NCI-H2029 treated with DMSO at 0.1 percent for 48 hours (cell line): ENCODE measurements around the gene MAPK8IP1.

Source experiments
- DNase-seq: peaks from one replicate; lab custom pipeline; 2025; lab: John Stamatoyannopoulos, UW

MAPK8IP1 gene

GRCh38 chr11:45860348-45860747, 25.1 kb upstream of the MAPK8IP1 start:
- DNase-seq, result no peak

- DNase-seq, result no peak
Measured at GRCh38 chr11:45860764-45861510, 24.5 kb upstream of the MAPK8IP1 start.

DNA sequence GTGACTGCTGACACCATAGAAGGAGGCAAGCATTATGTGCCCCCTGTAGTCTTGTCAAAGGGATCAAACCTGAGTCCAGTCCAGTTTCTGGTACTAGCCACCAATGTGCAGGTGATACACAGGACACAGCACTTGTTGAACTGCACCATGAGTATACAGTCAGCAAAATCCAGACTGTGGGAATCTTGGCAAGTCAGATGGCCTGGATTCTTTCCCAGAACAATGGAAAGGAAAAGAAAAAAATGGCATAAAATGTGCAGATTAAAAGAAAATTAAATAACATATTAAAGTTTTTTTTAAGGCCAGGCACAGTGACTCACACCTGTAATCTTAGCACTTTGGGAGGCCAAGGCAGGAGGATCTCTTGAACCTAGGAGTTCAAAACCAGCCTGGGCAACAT, 21.4 kb upstream of the MAPK8IP1 start:
- no peak for DNase-seq

- no peak for DNase-seq
Measured at GRCh38 chr11:45869551-45869950, 15.9 kb upstream of the MAPK8IP1 start.

DNA sequence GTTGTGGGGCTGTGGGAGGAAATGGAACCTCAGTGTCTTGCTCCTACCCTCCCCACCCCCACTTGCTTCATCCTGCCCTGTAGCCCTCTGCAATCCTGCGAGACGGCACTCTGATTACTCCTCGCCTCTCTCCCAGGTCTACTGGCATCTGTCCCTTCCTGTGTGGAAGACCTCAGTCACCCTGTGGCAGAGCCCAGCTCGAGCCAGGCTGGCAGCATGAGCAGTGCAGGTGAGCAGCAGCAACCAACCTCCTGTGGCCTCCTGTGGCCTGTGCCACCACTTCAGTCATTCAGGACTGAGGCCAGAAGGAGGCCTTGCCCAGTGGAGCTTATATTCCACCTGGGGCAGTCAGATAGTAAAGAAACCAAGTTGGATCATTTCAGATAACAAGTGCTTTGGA, 14.7 kb upstream of the MAPK8IP1 start:
- DNase-seq, result no peak

DNA sequence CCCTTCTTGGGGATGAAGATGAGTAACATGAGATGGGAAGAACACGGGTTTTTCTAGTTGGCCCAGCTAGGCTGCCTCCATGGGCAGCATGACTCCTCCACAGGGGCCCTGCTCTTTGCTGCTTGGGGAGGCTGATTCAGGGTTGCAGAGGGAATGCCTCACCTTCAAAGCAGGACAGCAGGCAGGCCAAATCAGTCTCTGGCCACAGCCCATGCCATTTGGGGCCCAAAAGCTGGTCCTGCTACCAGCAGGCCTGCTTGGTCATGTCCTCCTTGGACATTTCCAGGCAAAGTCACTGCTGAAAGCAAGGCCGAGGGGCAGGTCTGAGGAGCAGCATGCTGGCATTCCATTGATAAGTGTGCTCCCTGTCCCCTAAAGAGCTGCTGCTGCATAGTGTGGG, 13.8 kb upstream of the MAPK8IP1 start:
- no peak for DNase-seq

DNA sequence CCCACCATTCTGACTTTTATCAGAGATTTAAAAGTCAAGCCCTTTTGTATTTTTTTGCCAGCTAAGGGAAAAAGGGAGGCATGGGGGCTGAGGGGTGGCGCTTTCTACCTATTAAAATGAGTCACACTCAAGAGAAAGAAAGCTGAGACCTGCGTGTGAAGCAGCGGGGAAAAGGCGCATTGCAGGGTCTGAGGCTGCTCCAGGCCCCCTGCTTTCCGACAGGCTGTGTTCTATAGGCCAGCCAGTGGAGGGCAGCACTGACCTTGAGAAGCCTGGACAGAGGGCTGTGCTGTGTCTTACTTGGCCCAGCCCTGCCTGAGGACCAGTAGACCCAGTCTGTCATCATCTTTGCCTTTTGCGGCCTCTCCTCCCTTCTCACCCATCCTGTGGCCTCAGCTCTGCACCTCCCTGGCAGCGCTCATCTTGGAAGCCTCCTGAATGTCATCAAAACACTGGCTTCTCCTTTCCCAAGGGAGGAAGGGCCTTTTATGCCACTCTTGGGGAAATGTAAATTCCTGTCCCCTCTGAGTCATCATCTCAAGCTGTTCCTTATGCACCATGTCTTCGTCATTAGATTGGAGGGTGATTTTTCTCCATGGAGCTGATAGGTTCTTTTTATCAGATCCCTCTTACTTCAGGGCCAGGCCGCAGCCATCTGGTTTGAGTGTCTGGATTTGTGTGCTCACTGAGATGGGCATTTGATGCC, 12.6 kb upstream of the MAPK8IP1 start:
- DNase-seq, result peak; percentile 13

- DNase-seq, result no peak
Measured at GRCh38 chr11:45876401-45876800, 9.1 kb upstream of the MAPK8IP1 start.

- DNase-seq, result no peak
Measured at GRCh38 chr11:45877221-45877620, 8.2 kb upstream of the MAPK8IP1 start.

DNA sequence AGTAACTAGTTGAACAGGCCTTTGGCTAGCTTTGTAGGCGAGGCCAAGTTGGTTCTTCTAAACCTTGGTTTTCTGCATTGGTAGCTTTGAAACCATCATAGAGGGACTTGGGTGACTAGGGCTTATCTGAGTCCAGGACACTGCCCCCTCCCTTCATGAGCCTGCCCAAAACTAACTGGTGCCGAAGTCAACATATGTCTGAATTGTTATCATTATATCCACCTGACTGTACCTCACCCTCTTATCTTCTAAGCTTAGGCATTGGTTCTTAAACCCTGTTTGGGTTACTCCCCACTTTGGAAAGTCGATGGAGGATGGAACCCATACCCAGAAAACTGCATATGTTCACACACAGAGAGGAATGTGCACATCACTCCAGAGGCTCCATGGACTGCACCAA, 7.6 kb upstream of the MAPK8IP1 start:
- no peak for DNase-seq

GRCh38 chr11:45879803-45880686, 5.4 kb upstream of the MAPK8IP1 start:
- no peak for DNase-seq

- no peak for DNase-seq
Measured at GRCh38 chr11:45880772-45881570, 4.5 kb upstream of the MAPK8IP1 start.

DNA sequence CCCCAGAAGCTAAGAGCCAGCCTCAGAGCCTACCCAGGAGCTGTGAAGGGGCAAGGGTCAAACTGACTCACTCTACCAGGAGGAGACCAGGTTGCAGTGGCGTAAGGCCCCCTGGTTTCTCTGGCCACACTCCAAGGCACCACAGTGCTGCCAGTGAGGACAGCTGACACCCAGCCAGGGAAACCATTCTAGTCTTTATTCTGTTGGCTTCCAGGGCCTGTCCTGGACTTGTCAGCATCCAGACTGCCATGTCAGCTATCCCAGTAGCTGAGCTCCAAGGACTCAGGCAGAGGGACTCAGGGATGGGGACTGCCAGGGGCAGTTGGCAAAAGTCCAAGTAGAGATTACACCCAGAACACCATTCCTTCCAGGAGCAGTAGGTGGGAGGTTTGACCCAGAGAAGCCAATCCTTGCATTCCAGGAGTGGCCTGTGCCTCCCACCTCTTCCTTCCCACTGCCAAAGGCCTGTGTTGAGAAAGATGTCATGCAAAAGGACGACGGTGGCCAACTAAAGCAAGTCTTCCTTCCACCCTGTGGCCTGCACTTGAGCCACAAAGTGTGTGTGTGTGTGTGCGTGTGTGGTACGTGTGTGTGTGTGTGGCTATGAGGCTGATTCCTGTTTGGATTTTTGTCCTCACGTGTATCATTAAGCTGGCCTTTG, 3.6 kb upstream of the MAPK8IP1 start:
- no peak for DNase-seq

- DNase-seq, result no peak
Measured at GRCh38 chr11:45884596-45885185, 760 bp upstream of the MAPK8IP1 start.

DNA sequence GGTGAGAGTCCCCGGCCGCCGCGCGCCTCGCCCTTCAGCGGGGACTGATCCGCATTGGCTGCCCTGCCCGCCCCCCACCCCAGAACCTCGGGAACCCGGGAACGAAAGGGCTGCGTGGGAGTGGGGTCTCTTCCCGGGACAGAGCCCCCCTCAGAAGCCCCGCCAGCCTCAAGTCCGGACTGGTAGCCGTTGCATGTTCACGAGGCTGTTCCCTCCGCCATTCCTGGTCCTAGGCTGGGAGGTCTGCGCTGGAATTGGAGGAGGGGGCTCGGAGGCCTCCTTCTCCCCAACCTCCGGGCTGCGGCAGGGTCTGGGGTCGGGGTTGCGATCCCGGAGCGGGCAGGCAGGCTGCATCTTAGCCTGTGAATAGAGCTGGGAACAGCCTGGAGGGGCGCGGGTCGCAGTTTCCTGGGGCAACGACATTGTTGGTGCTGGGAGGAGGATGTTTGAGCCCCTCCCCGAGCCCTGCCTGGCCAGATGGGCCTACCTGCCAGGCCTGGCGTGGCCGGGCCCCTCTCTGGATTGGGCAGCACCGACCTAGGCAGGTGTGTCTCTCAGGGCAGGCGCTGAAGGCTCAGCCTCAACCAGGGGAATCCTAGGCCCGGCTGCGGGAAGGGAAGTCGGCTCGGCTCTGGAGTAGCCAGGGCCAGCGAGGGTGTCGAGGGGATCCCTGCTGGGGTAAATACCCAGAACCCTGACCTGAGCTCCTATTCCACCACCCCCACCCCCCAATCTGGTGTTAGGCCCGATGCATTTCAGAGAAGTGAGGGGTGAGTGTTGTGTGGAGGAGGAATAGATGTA, 670 bp downstream of the MAPK8IP1 start:
- DNase-seq, result no peak

- no peak for DNase-seq
Measured at GRCh38 chr11:45886816-45887520, 1.5 kb downstream of the MAPK8IP1 start.

DNA sequence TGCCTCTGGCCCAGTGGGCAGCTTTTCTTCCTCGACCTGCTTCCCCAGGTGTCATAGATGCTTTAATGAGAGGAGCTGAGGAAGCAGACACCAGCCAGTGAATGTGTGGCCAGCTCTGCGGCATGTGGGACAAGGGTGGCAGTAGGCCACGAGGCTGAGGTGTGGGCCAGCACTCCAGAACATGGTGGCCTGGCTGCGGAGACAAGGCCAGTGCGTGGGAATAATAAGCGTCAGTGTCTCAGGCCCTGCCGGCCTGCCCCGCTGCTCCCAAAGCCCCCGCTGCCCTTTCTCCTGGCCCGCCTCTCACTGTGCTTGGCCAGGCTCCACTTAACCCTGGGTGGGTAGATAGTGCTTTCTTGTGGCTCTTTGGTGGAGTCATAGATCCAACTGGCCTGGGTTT, 2.1 kb downstream of the MAPK8IP1 start:
- no peak for DNase-seq

DNA sequence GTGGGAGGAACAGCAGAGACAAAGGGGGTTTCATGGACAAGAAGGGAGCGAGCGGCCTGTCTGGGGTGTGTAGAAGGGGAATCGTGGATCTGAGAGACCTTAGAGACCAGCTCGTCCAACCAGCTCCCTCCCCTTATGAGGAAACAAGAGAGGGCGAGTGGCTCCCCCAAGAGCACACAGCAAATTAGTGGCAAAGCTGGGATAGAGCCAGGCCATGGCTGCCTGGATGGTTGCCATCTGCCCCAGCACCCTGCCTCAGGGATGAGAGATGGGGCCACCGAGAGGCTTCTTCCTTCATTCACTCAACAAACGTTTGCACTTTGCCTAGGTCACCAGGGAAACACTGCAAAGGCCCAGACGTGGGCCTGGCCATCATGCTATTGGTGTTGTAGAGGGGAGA, 4.1 kb downstream of the MAPK8IP1 start:
- DNase-seq, result no peak

GRCh38 chr11:45889966-45890365, 4.5 kb downstream of the MAPK8IP1 start:
- DNase-seq, result no peak
